ENCODE data around the gene RAPGEF3.

DNA sequence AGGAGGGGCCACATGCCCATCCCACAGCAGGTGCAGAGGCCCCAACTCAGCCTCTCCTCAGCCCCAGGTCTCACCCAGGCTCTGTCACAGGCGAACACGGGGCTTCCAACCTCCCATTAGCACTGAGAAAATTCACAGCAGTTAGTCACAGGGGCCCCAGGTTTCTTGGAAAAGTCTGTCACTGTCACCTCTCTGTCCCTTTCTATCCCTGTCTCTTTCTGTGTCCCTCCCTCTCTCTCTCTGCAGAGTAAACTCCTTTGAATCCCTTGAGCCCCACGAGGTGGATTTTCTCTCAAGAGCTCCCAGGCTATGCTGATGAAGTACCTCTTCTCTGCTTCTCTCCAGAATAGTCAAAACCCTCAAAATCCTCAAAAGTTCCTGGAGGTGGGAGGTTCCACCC, 19.4 kb downstream of the RAPGEF3 start:
- TF ChIP-seq, protein P1, sequence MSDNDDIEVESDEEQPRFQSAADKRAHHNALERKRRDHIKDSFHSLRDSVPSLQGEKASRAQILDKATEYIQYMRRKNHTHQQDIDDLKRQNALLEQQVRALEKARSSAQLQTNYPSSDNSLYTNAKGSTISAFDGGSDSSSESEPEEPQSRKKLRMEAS (CRISPR knock-in tag; IDR thresholded peaks at IDR 0.05) = no peak
- no peak for TF ChIP-seq SMAD4 (CRISPR knock-in tag; conservative IDR thresholded peaks at IDR 0.05)
- no peak for TF ChIP-seq ZNF583 (CRISPR knock-in tag; IDR thresholded peaks at IDR 0.05)
